Testis (tissue), 3 donors: ENCODE data around the gene ELL2. TPM values are rescaled to one million over a fixed set of nuclear protein-coding genes. Genes with fewer than 3 reads are reported as not detected.
"Not testable (repeated sequence)": the region's sequence is repeated elsewhere in the genome, so short reads cannot be mapped to it uniquely, and the experiment has no call there.

Source experiments
- DNase-seq: peaks from one replicate; pipeline ENCODE4 v3.0.0-alpha.2; 2019
- H3K27ac ChIP-seq, 2 donors: fragments of 200-600 bp; sonication (generic); one replicate each; pipeline ENCODE4 v1.5.1; 2019
- H3K27me3 ChIP-seq: fragments of 200-600 bp; sonication (generic); one replicate; pipeline ENCODE4 v1.5.1; 2019
- H3K36me3 ChIP-seq: fragments of 200-600 bp; sonication (generic); one replicate; pipeline ENCODE4 v1.5.1; 2017; ENCODE audit warnings: low read depth; ENCODE audit errors: missing control alignments
- H3K4me1 ChIP-seq: fragments of 200-600 bp; sonication (generic); one replicate; pipeline ENCODE4 v1.5.1; 2019
- H3K4me3 ChIP-seq, 2 donors: fragments of 200-600 bp; sonication (generic); one replicate each; pipeline ENCODE4 v1.5.1; 2017 to 2019
- H3K9me3 ChIP-seq: fragments of 200-600 bp; sonication (generic); one replicate; pipeline ENCODE4 v1.5.1; 2017
- CTCF ChIP-seq, 3 experiments: fragments of 450-650 bp in 2 of 3; fragments of 200-600 bp in 1 of 3; sonication (generic) in 1 of 3; IDR thresholded peaks; one replicate each; pipeline ENCODE4 v1.5.1; 2016 to 2019; ENCODE audit warnings: antibody characterized with exemption in 3 of 3, mild to moderate bottlenecking in 2 of 3, moderate library complexity in 1 of 3
- POLR2A ChIP-seq: fragments of 450-650 bp; IDR thresholded peaks from one replicate; pipeline ENCODE4 v1.6.1; 2017; ENCODE audit warnings: antibody characterized with exemption, mild to moderate bottlenecking, moderate library complexity
- WGBS, 2 donors: methylation state at CpG; one replicate each; pipeline ENCODE4 v1.1.5; 2018; 5-methylcytosine and 5-hydroxymethylcytosine counted together
- intact Hi-C: fragments of 100-400 bp; cut with DNase I; formaldehyde crosslinking; loops from one replicate; pipeline ENCODE4 v1.15.1; 2023; ENCODE audit warnings: low total_unique reads
- polyA plus RNA-seq: library from polyadenylated mRNA; stranded (reverse); fragments of 350-450 nt; fragmentation: Illumina TruSeq; extraction: RNeasy Lipid Tissue Mini Kit (QIAGEN cat#74804); gene quantifications from one replicate; pipeline ENCODE4 v1.2.3, GENCODE V29; 2014; ENCODE audit warnings: low read depth, low replicate concordance; ENCODE audit not compliant: insufficient read depth
- total RNA-seq, 2 donors: library from RNA; depleted of rRNA; stranded (reverse); fragments of >200 nt; gene quantifications; one replicate each; pipeline ENCODE4 v1.2.3, GENCODE V29; 2016

Gene ELL2
- total and polyA plus RNA-seq, 3 donors from 2014 or later, result 32.1 to 87.3 (median 78.9) TPM

- no peaks in the 10 kb centered on the region for H3K27me3 ChIP-seq
- H3K36me3 ChIP-seq, result no peaks in the 10 kb centered on the region
- H3K4me3 ChIP-seq, result no peak overlapping the region
- no peak overlapping the region for H3K27ac ChIP-seq
- 95% methylated on average over 8 of the region's 8 CpGs for WGBS, 2 donors
- intact Hi-C loops, result no loop called here
- no peaks in the 10 kb centered on the region for H3K9me3 ChIP-seq
- no peak for DNase-seq
- no peaks in the 10 kb centered on the region for H3K4me1 ChIP-seq
- no peak for TF ChIP-seq CTCF (IDR thresholded peaks at IDR 0.05)
- TF ChIP-seq POLR2A, result no peak
These were observed 123.6 kb downstream of the ELL2 start for GRCh38 chr5:95838001-95838520.

GRCh38 chr5:95837492-95837891 is 124.2 kb downstream of the ELL2 start:
- Histone ChIP-seq H3K27ac (no peak overlapping the region), H3K4me1 (no peaks in the 10 kb centered on the region), H3K36me3 (no peaks in the 10 kb centered on the region), H3K9me3 (no peaks in the 10 kb centered on the region), H3K4me3 (no peak overlapping the region), H3K27me3 (no peaks in the 10 kb centered on the region)
- WGBS, 2 donors, result 69 to 81% methylated on average over 5 of the region's 5 CpGs
- no peak for TF ChIP-seq CTCF (IDR thresholded peaks at IDR 0.05)
- no peak for TF ChIP-seq POLR2A
- DNase-seq, result no peak
- intact Hi-C loops, result no loop called here

GRCh38 chr5:95836971-95837370 is 124.7 kb downstream of the ELL2 start:
- intact Hi-C loops, H3K4me3 ChIP-seq, H3K9me3 ChIP-seq, DNase-seq, H3K4me1 ChIP-seq, H3K27ac ChIP-seq, H3K36me3 ChIP-seq, H3K27me3 ChIP-seq: not testable (repeated sequence)
- WGBS, 2 donors, result 88 to 95% methylated on average over 4 of the region's 4 CpGs

- no peak for TF ChIP-seq POLR2A
- no peak for TF ChIP-seq CTCF (IDR thresholded peaks at IDR 0.05)
- DNase-seq, result no peak
- no peaks in the 10 kb centered on the region for H3K9me3 ChIP-seq
- no peak overlapping the region for H3K4me3 ChIP-seq
- 75 to 97% methylated on average over 1 of the region's 1 CpG for WGBS, 2 donors
- no peaks in the 10 kb centered on the region for H3K4me1 ChIP-seq
- H3K27me3 ChIP-seq, result no peaks in the 10 kb centered on the region
- no peaks in the 10 kb centered on the region for H3K36me3 ChIP-seq
- H3K27ac ChIP-seq, result no peak overlapping the region
- intact Hi-C loops, result no loop called here
These were observed 125.1 kb downstream of the ELL2 start for GRCh38 chr5:95836544-95836943.

- TF ChIP-seq POLR2A (no peak), CTCF (IDR thresholded peaks at IDR 0.05) (no peak)
- Histone ChIP-seq H3K27me3 (no peaks in the 10 kb centered on the region), H3K9me3 (no peaks in the 10 kb centered on the region), H3K27ac (peak overlapping the region in 1 of 2 donors; percentile 51), H3K4me3 (no peak overlapping the region), H3K36me3 (no peaks in the 10 kb centered on the region), H3K4me1 (no peaks in the 10 kb centered on the region)
- no peak for DNase-seq
- 65 to 74% methylated on average over 10 of the region's 10 CpGs for WGBS, 2 donors
- intact Hi-C loops, result no loop called here
These were observed 125.8 kb downstream of the ELL2 start for GRCh38 chr5:95835682-95836385.

Other genes with a start within 250 kb of the ELL2 start
- 100 to 1,000 TPM; 163 to 190 TPM for gene RHOBTB3, start 230.5 kb downstream of the ELL2 start, total RNA-seq
- 44.1 TPM for gene RHOBTB3, start 230.5 kb downstream of the ELL2 start, polyA plus RNA-seq
- 1 to 10 TPM; 4.5 to 5.4 TPM for gene GLRX, start 139.1 kb downstream of the ELL2 start, total RNA-seq
- 15.0 TPM for gene GLRX, start 139.1 kb downstream of the ELL2 start, polyA plus RNA-seq